Measurements from ENCODE around the gene MEGF11.

MEGF11 gene

DNA sequence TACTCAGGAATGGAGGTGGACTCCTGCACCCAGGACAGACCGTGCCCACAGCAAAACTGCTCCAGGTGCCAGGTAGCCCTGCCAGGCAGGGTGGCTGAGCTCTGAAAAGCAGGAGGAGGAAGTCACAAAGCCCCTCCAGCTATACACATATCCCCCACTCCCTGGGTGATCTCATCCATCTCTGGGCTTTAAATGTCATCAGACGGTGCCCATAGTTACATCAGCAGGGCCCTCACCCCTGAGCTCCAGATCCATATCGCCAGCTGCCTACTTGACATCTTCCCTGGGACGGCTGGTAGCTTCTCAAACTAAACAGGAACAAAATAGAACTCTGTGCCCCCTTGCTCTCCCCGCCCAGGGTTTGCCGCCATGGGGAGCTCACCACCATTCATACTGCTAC, 87.7 kb downstream of the MEGF11 start:
- no peak for DNase-seq

- DNase-seq, result no peak
These were observed 88.8 kb downstream of the MEGF11 start for GRCh38 chr15:66164788-66165187.

- DNase-seq, result no peak
These were observed 90.0 kb downstream of the MEGF11 start for GRCh38 chr15:66163553-66163952.

- no peak for DNase-seq
These were observed 91.3 kb downstream of the MEGF11 start for GRCh38 chr15:66162286-66162685.

DNA sequence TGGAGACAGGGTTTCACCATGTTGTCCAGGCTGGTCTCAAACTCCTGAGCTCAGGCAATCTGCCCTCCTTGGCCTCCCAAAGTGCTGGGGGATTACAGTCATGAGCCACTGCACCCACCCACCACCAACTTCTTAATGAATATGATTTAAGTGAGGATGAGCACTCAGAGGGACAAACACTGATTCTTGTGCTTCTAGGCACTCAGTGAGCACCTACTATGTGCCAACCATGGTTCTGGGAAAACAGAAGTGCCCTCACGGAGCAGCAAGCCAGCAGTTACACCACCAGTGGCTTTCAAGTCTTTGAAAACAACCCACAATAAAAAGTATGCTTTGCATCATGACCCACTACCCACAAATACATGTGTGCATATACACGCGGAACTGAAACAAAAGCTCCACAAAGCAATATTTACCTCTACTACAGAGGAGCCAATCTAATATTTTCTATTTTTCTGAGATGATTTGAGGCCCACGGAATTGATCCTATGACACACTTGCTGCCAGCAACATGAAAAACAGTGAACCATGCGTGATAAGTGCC, 91.9 kb downstream of the MEGF11 start:
- DNase-seq, result no peak

- DNase-seq, result no peak
These were observed 92.4 kb downstream of the MEGF11 start for GRCh38 chr15:66161108-66161507.

DNA sequence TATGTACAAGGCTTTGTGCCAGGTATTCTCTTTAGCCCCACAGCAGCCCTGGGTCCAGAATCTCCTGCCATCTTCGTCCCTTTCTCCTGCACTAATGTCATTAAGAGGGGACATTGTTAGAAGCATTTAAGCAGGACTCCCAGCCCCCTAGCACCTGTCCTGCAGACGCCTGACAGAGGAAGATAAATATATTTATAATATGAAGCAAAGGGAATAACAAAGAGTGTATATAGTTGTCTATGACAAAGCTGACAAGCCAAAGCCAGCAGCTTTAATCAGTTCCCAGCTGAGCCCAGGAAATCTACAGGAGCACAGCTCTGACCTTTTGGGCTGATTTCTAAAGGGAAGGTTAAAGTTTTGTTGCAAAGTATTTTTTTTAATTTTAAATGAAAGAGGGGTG, 96.0 kb downstream of the MEGF11 start:
- DNase-seq, result no peak

DNA sequence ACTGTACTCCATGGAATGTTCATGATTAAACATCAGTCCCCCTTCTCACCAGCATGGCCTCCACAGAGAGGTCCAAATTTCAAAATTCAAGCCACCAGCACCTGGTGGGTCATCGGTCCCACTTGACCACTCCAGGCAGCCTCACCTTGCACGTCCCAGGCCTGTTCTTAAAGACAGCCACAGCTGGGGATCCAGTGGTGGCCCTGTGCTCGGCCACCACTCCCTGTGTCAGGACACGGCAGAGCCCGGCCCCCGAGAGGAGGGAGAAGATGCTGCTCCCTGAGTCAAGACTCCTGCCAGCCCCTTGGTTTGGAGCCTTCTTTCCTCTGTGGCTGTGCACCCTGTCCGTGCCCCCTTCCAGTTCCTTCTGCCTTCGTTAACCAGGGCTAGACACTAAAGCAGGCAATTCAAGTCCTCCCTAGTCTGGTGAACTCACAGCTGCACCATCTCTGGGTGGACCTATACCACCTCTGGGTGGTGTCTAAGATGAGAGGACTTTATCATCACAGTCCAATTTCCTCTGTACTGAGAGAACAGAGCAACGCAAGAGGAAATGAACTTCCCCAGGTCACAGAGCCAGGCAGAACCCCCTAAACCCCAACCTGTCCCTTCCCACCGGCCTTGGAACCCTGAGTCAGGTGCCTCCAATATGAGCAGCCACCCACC, 97.1 kb downstream of the MEGF11 start:
- no peak for DNase-seq

- no peak for DNase-seq
These were observed 98.5 kb downstream of the MEGF11 start for GRCh38 chr15:66155065-66155464.

DNA sequence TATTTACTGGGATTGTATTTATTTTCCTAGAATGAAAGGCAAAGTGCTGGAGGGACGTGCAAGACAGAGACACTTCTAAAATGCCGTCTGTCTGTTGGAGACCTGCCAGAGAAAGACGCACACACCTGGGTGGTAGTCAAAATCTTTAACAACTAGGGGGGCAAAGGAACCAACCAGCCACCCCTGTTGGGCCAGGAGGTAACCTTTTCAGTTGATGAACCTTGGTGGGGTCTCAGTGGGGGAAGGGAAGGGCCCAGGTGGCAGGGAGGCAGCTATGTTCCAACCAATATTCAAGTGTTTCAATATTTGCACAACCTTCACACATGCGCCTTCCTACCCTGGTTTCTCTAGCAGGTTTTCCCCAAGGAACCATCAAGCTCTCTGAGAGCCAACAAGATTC, 99.0 kb downstream of the MEGF11 start:
- DNase-seq, result no peak

DNA sequence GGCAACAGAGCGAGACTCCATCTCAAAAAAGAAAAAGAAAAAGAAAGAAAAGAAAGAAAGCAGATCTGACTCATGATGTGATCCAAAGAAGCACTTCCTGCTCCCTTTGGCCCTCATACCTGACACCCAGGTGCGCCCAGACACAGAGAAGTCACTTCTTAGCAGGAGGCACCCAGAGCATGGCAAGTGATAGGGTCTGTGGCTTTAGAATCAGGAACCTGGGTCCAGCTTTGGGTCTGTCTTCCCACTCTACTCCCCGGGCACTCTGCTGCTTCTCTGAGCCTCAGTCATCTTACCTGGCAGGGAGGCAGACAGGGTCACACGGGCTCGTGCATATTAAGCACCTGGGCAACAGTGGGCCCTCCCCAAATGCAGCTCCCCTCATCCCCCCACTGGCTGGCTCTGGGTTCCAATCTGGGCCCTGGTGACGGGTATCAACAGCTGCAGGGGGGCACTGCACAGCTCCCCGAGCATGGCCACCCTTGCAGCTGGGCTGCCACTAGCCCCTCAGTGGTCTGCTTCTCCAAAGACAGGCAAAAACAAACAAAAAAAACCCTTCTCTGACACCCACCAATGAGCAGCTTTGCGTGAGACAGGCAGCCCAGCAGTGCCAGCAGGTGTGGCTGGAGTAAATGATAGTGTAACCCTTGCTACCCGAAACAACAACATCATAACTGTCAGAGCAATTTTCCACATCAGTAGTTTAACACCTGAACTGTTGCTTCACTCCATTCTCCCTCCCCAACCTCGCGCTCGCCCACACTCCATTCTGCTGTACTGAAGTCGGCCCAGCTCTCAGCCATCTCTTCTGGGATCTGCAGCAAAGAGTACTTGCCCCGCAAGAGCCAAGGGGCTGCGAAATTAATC, 99.8 kb downstream of the MEGF11 start:
- no peak for DNase-seq

GRCh38 chr15:66152650-66153049, 100.9 kb downstream of the MEGF11 start:
- no peak for DNase-seq

- no peak for DNase-seq
These were observed 101.7 kb downstream of the MEGF11 start for GRCh38 chr15:66151809-66152208.

- no peak for DNase-seq
These were observed 103.7 kb downstream of the MEGF11 start for GRCh38 chr15:66149871-66150270.

DNA sequence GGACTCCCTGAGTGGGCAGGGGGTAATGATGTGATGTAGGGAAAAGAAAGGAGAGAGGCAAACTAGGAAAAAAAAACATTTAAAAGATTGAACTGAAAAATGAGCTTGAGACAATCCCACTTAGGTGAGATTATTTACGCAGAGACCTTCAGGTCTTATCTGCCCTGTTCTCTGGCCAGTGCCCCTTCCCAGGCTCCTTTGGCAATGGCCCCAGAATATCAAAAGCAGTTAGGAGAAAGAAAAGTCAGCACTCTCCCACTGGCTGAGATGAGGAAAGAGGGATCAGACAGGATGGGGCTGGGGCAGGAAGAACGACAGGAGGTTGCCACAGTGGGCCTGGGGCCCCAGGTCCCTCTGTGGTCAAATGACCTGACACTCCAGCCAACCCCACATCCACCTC, 105.4 kb downstream of the MEGF11 start:
- no peak for DNase-seq

DNA sequence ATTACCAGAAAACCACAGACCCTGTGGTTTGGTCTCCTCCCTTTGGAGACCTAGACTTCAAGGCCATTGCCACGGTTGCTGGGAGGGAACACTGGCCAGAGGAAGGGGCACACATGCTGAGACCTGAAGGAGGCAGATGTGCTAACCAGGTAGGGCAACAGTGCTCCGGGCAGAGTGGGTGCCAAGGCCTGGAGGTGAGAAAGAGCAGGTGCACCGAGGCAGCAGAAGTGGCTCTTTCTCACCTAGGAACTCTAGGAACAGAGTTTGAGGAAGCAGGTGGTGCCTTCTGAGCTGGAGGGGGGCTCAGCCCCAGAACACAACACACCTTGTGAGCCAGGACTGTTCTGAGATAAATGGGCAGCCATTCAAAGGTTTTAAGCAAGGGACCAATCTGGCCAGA, 106.1 kb downstream of the MEGF11 start:
- no peak for DNase-seq

DNA sequence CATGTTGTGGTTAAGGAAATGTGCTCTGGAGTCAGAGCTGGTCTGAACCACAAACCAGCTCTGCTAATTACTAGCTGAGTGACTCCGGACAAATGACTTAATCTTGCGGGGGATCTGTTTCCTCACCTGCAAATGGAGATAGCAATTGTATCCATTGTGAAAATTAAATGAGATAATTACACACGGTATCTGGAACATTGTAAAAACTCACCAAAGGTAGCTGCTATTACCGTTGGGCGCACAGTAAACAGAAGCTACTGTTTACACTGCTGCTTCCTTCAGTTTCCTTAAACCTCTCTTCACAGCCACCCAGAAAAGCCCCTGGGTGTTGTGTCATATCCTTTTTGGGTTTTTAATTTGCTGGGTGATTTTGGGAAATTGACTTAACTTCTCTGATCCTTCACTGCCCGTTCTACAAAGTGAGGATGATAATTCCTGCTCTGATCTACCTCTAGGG, 107.8 kb downstream of the MEGF11 start:
- no peak for DNase-seq

- DNase-seq, result no peak
These were observed 108.4 kb downstream of the MEGF11 start for GRCh38 chr15:66144978-66145725.

DNA sequence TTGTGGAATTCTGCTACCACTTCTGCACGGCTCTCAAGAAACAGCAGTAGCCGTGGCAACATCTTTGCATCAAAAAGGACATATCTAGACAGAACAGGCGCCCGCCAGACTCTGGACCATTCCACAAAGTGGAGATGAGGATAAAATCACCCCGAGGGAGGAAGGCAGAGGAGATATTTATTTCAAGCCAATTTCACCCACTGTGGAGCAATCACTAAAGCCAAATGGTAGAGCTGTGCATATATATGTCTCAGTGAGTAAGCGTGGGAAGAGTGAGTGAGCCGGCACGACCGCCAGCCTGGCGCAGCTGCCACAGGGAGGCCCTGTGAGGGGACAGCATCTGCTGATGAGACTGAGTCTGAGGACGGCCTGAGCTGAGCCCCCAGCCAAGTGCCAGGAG, 111.3 kb downstream of the MEGF11 start:
- no peak for DNase-seq

DNA sequence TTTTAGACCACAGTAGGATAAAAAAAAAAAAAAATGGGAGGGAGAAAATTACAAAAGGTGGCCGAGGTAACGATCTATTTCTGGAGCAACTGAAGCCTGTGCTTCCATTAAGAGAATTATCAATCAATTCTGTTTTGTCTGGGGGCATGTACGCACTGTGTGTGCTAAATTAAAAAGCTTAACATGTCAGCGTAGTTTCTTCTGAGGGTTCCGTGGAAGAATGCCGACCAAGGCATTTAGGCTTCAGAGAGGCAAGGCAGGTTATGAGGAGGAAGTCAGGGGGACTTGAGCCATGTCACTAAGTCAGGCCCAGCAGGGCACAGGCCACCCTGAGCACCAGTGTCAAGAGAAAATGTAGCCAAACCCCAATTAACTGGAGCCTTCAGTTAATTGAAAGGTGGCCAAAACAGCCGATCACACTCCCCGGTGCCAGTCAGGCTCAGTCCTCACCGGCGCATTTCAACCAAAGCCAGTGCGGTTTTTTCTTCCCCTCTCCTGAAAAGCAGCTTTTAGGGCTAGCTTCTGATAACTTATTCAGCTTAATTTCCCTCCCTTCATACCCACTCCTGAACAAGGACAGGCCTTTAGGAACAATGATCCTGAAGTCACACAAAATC, 113.9 kb downstream of the MEGF11 start:
- DNase-seq, result no peak

- no peak for DNase-seq
These were observed 114.5 kb downstream of the MEGF11 start for GRCh38 chr15:66138892-66139590.

- no peak for DNase-seq
These were observed 115.3 kb downstream of the MEGF11 start for GRCh38 chr15:66138096-66138783.
